GM18508 (cell line): Measurements from ENCODE around the gene CBX3.
"Not testable (repeated sequence)": the region's sequence is repeated elsewhere in the genome, so short reads cannot be mapped to it uniquely, and the experiment has no call there.

ENCODE experiments used
- ATAC-seq: cut with Tn5 transposase; IDR thresholded peaks from one replicate; pipeline ENCODE4 v1.9.1; 2021; ENCODE audit warnings: moderate number of reproducible peaks; ENCODE audit not compliant: insufficient read depth, unreplicated experiment

CBX3 gene

DNA sequence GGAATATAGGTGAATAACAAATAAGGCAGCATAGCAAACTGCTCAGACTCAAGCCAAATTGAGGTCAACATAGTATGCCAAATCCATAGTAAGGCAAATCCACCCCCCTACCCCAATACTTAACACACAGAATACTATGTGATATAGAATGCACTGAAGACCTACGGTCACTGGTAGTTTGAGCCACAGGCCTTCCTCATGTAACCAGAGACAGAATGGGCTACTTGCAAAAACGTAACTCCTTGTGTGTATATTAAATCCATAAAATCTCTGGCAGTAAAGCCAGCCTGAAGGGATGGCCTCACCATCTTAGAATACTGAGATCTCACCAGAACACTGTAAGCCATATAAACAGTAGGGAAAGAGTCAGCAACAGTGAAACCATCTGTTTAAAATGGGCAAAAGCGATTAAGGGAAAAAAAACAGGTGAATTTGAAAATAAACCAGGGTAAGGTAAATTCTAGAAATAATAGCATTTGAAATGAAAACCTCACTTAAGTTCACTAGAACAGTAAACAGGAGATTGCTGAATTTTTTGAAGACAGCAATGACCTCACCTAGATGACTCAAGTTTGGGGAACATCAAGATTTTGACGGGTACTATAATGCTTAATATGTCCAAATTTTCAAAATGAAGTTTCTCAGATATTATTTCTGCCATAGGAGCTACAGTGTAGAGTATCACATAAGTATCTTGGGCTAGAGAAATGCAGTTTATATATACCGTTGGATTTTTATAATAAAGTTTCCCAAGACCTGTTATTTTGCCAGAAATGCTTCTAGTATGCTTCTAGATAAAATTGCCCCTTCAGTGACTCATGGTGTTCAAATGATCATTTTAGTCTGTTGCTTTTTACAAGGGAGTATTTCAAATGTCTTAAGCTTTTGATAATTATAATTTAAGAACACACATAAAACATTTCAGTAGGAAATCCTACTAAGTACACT is 14.9 kb upstream of the CBX3 start:
- no peak for ATAC-seq

DNA sequence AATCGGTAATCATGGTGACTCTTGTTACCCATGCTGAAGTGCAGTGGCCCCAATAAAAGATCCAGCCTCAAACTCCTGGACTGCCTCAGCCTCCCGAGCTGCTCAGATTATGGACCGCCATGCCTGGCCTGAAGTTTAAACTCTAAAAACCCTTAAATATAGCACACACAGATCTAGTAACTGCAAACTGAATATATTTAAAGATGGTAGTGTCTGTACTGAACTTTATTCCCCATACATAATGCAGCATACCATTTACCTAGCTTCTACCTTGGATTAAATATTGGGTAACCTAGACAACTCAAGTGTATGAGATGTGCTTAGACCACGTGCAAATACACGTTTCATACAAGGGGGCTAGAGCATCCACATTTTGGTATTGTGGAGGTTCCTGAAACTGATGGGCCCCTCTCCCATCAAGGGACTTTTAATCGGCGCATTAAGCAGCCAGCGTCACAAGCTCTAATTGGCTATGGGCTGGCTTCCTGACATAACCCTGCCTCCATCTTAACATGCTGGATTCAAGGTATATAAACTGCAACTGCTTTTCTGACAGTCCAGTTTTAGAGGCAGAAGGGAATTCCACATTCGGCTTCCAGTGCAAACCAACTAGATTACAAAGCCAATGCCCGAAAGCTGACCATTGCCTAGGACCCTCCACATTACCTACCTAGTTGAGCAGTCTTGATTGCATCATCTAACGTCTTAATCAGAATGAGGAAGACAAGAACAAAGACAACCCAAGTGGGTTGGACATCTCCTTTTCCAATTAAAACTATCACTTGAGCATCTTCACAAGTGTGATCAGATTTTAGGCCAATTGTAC is 14.0 kb upstream of the CBX3 start:
- no peak for ATAC-seq

DNA sequence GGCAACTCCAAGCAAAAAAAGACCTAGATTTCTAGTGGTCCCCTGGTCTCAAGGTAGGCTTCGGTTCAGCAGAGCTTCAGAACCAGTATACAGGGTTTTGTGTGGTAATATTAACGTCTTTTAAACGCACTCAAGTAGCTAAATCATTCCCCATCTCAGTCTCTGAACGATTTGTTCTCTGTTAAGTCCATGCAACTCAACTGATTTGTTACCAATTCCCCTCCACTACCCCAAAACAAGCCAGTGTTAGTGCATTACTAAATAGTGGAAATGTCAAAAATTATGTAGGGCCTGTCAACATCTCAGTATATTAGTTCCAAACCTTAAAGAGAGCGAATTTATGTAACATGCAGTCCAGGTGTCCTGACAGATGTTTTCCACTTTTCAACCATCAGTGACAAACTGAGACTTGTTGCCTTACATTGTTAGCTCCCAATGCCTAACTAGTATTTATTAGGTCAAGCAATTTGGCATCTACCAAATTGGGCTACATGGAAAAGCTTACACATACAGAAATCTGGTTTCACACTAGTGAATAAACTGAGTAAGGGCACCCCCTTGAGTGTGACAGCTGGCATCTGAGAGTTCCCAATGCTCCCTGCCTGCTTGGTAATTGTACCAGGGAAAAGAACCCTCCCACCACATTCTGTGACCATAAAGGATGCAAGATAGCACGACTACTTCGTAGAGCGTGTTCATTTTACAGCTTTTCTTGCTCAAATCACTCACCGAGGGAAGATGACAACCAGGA is 13.2 kb upstream of the CBX3 start:
- no peak for ATAC-seq

DNA sequence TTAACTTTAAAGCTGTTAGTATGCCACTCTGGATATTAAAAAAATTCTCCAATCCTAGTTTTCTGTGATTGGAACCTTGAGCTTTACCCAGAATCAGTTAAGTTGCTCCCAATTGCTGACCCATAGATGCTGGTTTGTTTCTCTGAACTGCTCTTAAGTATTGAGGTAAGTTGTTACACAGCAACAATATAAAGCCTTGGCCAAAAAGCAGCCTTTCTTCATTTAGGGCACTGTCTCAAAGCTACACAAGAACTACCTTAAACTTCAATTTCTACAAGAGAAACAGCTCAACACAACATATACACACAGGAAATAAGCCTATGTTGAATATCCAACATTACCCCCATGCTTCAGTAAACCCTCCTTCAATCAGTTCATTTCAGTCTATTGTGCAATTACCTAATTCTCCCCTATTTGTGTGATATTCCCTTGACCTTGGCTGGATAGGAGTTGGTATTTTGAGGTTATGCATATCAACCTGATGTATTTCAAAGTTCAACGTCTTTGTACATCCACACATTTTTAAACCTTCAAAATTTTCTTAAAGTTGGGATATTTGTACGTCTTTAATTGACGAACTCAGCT is 12.5 kb upstream of the CBX3 start:
- no peak for ATAC-seq

DNA sequence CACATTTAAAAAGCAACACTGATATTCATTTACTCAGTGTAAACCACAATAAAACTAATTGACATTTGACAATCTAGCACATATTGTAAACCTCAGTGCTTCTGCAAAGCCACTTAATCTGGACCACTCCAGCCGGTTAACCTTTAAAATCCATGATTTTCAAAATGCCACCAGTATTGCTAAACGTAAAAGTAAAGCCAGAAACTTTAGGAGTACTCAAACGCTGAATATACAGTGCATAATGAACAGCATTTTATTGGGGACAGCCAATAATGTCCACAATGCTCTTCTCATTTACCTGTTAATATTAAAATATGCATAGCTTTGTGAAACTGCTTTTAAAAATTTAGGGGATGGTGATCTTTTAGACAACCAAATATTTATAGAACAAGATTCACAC is 11.8 kb upstream of the CBX3 start:
- no peak for ATAC-seq

DNA sequence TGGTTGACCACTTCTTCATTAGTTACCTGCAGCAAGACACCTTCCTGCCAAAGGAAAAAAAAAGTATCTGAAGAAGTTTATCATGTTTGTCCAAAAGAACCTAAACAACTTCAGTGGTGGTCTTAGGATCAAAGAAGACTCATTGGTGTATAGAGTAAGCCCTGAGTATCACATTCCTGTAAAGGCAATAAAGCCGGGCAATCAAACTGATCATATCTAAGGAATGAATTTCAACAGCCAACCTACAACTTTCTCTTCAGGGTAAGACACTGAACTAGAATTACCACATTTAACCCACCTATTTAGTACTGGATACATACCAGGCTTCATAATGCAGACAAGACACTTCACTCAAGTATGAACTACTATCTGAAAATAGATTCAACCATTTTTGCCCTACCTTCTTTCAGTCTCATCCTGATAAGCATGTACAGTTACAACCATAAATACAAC is 11.1 kb upstream of the CBX3 start:
- no peak for ATAC-seq

DNA sequence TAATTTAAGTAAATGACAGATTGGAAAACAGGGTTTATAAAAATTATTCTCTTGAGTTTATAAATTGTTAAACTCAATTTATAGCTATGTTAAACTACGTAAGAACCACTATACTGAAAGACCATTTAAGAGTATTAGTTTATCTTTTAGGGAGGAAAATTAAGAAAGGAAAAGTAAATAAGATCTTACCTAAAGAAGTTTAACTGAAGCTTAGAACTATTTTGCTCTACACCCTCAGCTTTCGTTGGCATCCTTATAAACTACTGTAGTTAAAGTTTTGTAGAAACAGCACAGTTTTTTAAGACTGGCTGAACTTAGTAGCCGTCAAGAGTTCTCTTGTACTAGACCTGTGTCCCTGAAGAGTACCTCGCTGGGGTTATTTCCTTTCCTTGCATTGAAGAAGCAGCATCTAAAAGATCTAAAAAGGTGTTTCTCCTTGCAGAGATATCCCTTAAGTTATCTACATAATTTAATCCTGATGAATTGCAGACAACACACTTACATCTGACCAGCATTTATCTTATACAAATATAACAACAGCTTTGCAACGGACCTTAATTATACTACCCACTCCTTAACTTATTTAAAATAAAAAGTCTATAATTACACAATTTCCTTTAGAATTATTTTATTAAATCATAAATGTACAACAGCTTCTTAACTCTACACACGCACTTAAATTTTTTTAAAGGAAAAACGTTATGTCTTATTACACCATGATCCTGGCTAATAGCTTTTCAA is 10.1 kb upstream of the CBX3 start:
- no peak for ATAC-seq

DNA sequence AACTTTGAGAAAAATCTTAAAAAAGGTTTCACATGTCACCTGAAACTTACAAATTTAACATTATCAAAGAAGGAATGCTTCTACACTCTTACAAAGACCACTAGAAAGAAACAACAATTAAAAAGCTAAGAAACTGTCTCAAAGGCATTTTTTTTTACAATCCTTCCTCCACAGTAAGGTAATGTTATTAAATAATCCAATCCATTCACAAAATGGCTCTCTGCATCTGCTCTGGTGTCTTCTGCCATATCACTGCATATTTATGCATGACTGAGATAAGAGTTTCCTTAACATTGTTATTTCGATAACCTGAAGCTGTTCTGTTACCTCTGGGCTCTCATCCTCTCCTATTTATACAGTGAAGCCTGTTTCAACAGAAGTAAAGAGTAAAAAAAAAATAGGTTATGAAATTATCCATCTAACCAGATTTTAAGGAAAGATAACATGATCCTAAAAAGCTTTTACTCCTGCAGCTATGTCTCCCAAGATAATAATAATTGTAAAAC is 9.5 kb upstream of the CBX3 start:
- ATAC-seq: no peak

DNA sequence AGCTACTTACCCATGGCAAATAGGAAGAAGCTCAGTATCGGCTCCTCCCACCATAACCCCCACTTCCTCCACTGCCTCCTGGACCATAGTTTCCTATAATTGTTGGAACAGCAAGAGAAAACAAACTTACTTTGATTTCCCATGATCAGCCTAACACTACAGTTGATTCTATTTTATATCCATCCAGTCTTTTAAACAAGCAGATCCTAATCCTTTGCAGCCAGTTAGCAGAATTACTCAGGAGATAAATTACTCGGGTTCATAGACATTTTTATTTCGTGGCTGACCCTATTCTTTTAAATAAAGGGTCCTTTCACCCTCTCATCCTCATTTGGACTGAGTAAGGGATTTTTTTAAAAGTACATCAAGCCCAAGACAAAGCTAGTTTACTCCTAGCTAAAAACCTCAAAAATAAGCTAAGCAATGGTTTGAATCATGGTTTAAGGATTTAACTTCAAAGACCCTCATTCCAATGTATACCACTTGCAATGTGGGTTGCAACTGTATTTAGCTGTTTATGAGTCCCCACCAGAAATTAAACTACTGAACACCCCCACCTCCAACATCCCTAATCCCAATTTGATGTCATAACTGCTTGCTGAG is 9.0 kb upstream of the CBX3 start:
- ATAC-seq: no peak

DNA sequence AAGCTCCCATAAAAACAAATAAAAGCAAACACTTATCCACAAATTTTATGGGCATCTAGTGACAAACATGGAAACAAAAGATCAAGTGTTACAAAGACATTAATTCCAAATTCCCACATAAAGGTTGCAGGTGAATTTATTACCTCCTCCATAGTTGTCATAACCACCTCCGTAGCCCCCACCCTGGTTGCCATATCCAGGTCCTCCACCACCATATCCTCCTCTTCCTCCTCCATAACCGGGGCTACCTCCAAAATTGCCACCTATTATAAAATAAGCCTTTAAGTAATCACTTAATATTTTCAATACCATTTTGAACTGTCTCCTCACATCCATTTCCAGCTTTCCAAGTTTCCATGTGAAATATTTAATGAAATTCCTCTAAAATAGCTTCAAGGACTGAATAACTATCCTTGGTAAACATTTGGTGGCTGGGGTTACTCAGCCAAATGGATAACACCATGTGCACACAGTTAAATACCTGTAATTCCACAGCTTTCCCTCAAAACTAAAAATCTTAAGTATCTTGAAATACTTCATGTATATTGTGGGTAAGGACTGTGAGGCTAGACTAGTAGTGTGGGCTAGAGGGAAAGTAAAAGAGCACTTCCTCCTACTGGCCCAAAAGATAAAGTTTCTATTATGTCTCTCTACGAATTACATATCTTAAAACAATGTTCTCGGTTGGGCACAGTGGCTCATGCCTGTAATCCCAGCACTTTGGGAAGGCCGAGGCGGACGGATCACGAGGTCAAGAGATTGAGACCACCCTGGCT is 7.9 kb upstream of the CBX3 start:
- ATAC-seq: no peak

DNA sequence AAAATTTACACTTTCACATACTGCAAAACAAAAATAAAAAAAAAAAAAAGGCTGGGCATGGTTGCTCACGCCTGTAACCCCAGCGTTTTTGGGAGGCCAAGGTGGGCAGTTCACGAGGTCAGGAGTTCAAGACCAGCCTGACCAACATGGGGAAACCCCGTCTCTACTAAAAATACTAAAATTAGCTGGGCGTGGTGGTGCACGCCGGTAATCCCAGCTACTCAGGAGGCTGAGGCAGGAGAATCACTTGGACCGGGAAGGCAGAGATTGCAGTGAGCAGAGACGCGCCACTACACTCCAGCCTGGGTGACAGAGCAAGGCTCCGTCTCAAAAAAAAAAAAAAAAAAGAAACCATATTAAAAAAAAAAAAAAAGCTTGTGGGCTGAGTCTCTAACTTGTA is 6.8 kb upstream of the CBX3 start:
- ATAC-seq: not testable (repeated sequence)

GRCh38 chr7:26195182-26195581 is 6.4 kb upstream of the CBX3 start:
- no peak for ATAC-seq

DNA sequence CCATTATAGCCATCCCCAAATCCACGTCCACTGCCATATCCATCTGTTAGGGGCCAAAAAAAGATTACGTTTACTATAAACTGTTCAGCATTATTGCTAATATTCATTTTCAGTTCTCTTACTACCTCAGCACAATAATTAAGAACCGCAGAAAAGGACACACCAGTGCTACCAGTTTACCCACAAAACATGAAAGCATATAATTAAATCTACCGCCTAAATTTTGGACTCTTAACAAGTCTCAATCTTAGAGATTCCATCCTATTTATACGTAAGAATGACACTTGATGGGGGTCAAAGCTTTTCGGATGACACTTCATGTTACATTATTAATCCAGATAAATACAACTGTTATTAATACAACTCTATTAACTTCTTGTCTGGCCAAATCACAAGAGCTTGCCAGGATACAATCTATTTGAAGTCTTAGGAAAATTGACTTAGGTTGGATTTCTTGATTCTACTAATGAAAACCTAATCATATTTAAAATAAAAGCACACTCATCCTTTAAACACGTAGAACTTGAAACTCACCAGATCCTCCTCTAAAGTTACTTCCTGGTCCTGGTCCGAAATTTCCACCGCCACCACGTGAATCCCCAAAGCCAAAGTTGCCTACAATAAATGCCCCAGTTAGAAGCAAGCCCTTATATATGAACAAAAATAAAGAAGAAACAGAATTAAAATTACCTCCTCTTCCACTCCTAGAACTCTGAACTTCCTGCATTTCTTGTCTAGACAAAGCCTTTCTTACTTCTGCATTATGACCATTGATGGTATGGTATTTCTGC is 5.5 kb upstream of the CBX3 start:
- no peak for ATAC-seq

DNA sequence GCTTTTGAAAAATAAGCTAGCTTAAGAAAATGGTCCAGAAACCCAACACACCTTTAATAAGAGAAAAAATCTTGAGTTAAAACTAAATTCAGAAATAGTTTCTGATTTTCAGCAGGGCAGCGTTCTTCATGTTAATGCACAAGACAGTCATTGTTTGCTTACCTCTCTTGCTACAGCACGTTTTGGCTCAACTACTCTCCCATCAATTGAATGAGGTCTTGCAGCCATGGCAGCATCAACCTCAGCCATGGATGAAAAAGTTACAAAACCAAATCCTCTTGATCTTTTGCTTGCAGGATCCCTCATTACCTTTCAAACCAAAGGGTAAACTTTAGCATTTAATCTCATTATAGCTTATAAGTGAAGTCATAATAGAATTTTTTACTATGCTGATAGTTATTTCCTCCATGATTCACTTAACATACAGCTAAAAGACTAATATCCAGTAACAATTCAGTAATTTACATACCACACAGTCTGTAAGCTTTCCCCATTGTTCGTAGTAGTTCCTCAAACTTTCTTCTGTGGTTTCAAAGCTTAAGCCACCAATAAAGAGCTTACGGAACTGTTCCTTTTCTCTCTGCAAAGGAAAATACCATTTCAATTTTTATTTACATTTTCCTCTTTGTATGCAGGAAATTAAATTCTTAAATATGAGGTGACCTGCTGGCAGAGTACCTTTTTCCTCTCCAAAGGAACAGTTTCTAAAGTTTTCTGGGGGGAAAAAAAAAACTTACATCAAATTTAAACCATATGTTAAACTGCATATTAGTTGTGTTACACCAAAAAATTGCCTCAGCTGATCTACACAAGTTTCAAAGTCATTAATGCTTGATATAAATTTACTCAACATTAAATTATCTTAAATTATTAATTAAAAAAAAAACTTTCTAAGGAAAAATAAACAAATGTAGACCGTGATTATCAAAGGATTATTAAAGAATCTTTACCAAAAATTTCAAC is 4.1 kb upstream of the CBX3 start:
- ATAC-seq: no peak

GRCh38 chr7:26198133-26198780 is 3.3 kb upstream of the CBX3 start:
- ATAC-seq: no peak

DNA sequence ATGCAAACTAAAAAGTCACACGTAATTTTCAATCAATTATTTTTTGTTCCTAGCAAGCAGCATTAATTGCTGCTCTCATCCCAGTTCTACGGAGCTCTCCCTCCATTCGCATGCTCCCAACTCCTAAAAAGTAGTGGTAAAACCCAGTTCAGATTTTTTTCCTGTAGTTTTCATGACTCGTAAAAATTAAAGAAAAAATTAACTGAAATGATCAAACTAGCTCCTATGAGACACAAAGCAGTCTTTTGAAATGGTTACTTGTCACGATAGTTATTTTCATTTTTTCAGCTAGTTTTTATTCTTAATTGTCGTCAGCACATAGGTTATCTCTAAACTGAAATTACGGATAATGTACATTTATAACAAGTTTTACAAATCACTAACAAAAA is 2.8 kb upstream of the CBX3 start:
- ATAC-seq: no peak
